Keratinocyte (primary cell): ENCODE data around the gene SAE1.

ENCODE experiments used
- EZH2 ChIP-seq: IDR thresholded peaks from one replicate; pipeline ENCODE4 v1.6.1; 2012; ENCODE audit warnings: inconsistent platforms, mild to moderate bottlenecking, low read length, moderate library complexity
- TF ChIP-seq, protein P1 (sequence below), 3 experiments: IDR thresholded peaks in 1 of 3; conservative IDR thresholded peaks in 1 of 3; optimal IDR thresholded peaks in 1 of 3; 2 replicates in 2 of 3; 3 replicates in 1 of 3; pipeline versions ENCODE3 to v1.5.1; 2011; ENCODE audit warnings: low read length in 3 of 3, mild to moderate bottlenecking in 3 of 3, moderate library complexity in 2 of 3, control low read depth in 1 of 3, inconsistent platforms in 1 of 3; ENCODE audit not compliant: insufficient read depth in 2 of 3; ENCODE audit errors: extremely low read depth in 1 of 3

- TF ChIP-seq, protein P1, sequence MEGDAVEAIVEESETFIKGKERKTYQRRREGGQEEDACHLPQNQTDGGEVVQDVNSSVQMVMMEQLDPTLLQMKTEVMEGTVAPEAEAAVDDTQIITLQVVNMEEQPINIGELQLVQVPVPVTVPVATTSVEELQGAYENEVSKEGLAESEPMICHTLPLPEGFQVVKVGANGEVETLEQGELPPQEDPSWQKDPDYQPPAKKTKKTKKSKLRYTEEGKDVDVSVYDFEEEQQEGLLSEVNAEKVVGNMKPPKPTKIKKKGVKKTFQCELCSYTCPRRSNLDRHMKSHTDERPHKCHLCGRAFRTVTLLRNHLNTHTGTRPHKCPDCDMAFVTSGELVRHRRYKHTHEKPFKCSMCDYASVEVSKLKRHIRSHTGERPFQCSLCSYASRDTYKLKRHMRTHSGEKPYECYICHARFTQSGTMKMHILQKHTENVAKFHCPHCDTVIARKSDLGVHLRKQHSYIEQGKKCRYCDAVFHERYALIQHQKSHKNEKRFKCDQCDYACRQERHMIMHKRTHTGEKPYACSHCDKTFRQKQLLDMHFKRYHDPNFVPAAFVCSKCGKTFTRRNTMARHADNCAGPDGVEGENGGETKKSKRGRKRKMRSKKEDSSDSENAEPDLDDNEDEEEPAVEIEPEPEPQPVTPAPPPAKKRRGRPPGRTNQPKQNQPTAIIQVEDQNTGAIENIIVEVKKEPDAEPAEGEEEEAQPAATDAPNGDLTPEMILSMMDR (optimal IDR thresholded peaks at IDR 0.05 in 1 of 3, IDR thresholded peaks at IDR 0.05 in 1 of 3, conservative IDR thresholded peaks at IDR 0.05 in 1 of 3; ENCODE audit: extremely low read depth in 1 of 3, insufficient read depth in 2 of 3, low read length in 3 of 3), result no peak
- no peak for TF ChIP-seq EZH2
These were observed 49.1 kb downstream of the SAE1 start for GRCh38 chr19:47179653-47180310.
